WTC11 (cell line): ENCODE results near the gene CSTF1. TPM values are rescaled to one million over a fixed set of nuclear protein-coding genes. Genes with fewer than 3 reads are reported as not detected.

Source experiments
- ATAC-seq: fragments of 200-7000 bp; cut with Tn5 transposase; 2 replicates; pipeline ENCODE4 v1.10.0; 2021; ENCODE audit warnings: mild to moderate bottlenecking, moderate library complexity
- CTCF ChIA-PET: fragments of 300-600 bp; sonication (Branson Sonifier 250); formaldehyde crosslinking; loops from one replicate; lab custom pipeline; 2021; ENCODE audit warnings: antibody characterized with exemption; lab: Charles Lee
- POLR2A ChIA-PET: fragments of 350-600 bp; sonication (Branson Sonifier 250); formaldehyde crosslinking; loops from one replicate; lab custom pipeline; 2021; ENCODE audit warnings: antibody characterized with exemption; lab: Charles Lee
- DNase-seq: peaks from one replicate; pipeline ENCODE4 v3.0.0; 2021; ENCODE audit warnings: low spot score
- H3K27ac Mint-ChIP-seq: 2 replicates; pipeline ENCODE4 v1.8.0; 2021; ENCODE audit warnings: mixed read lengths
- H3K27me3 Mint-ChIP-seq: 2 replicates; pipeline ENCODE4 v1.8.0; 2021; ENCODE audit warnings: low read depth, mild to moderate bottlenecking, moderate library complexity, mixed read lengths
- H3K36me3 Mint-ChIP-seq: 2 replicates; pipeline ENCODE4 v1.8.0; 2021; ENCODE audit warnings: mixed read lengths
- H3K4me1 Mint-ChIP-seq: 2 replicates; pipeline ENCODE4 v1.8.0; 2022; ENCODE audit warnings: mixed read lengths
- H3K4me3 Mint-ChIP-seq: 2 replicates; pipeline ENCODE4 v1.8.0; 2021; ENCODE audit warnings: mild to moderate bottlenecking, moderate library complexity, mixed read lengths
- H3K9me3 Mint-ChIP-seq: 2 replicates; pipeline ENCODE4 v1.8.0; 2021; ENCODE audit warnings: mixed read lengths
- CREB1 ChIP-seq: sonication (generic); formaldehyde crosslinking; IDR thresholded peaks from 2 replicates; pipeline ENCODE4 v1.8.0; 2023; ENCODE audit warnings: mild to moderate bottlenecking, missing genetic modification reagents
- CREM ChIP-seq: sonication (generic); formaldehyde crosslinking; IDR thresholded peaks from 2 replicates; pipeline ENCODE4 v1.8.1; 2022; ENCODE audit warnings: mild to moderate bottlenecking, missing genetic modification reagents, moderate library complexity
- ELF4 ChIP-seq: sonication (generic); formaldehyde crosslinking; IDR thresholded peaks from 2 replicates; pipeline ENCODE4 v1.8.1; 2022; ENCODE audit warnings: low read depth, mild to moderate bottlenecking, moderate library complexity, missing genetic modification reagents
- FOXJ3 ChIP-seq: sonication (generic); formaldehyde crosslinking; IDR thresholded peaks from 2 replicates; pipeline ENCODE4 v1.9.0; 2021; ENCODE audit warnings: missing genetic modification reagents, mild to moderate bottlenecking, borderline replicate concordance
- FOXK1 ChIP-seq: sonication (generic); formaldehyde crosslinking; IDR thresholded peaks from 2 replicates; pipeline ENCODE4 v1.8.0; 2022; ENCODE audit warnings: mild to moderate bottlenecking, moderate library complexity, missing genetic modification reagents
- GABPB1 ChIP-seq: sonication (generic); formaldehyde crosslinking; IDR thresholded peaks from 2 replicates; pipeline ENCODE4 v1.8.1; 2023; ENCODE audit warnings: mild to moderate bottlenecking, missing genetic modification reagents
- HMGA2 ChIP-seq: fragments of 250-450 bp; sonication (Bioruptor Pico); IDR thresholded peaks from 2 replicates; pipeline ENCODE4 v1.4.0; 2021; ENCODE audit warnings: mild to moderate bottlenecking, moderate library complexity
- IRF2 ChIP-seq: sonication (generic); formaldehyde crosslinking; IDR thresholded peaks from 2 replicates; pipeline ENCODE4 v1.8.0; 2022; ENCODE audit warnings: low read depth, missing genetic modification reagents, borderline replicate concordance
- MYBL2 ChIP-seq: sonication (generic); formaldehyde crosslinking; IDR thresholded peaks from 2 replicates; pipeline ENCODE4 v1.8.1; 2023; ENCODE audit warnings: mild to moderate bottlenecking, moderate library complexity, missing genetic modification reagents
- NFYB ChIP-seq: sonication (generic); formaldehyde crosslinking; conservative IDR thresholded peaks from 2 replicates; pipeline ENCODE4 v1.8.0; 2022; ENCODE audit warnings: low read depth, missing genetic modification reagents
- NR3C1 ChIP-seq: sonication (generic); formaldehyde crosslinking; conservative IDR thresholded peaks from 2 replicates; pipeline ENCODE4 v1.8.1; 2023; ENCODE audit warnings: low read depth, mild to moderate bottlenecking, missing genetic modification reagents
- SMAD4 ChIP-seq: sonication (generic); formaldehyde crosslinking; IDR thresholded peaks from 2 replicates; pipeline ENCODE4 v1.8.0; 2022; ENCODE audit warnings: mild to moderate bottlenecking, missing genetic modification reagents
- USF1 ChIP-seq: sonication (generic); formaldehyde crosslinking; IDR thresholded peaks from 2 replicates; pipeline ENCODE4 v1.8.0; 2022; ENCODE audit warnings: mild to moderate bottlenecking, missing genetic modification reagents
- ZBTB43 ChIP-seq: sonication (generic); formaldehyde crosslinking; IDR thresholded peaks from 2 replicates; pipeline ENCODE4 v1.8.1; 2023; ENCODE audit warnings: mild to moderate bottlenecking, missing genetic modification reagents
- ZNF138 ChIP-seq: sonication (generic); formaldehyde crosslinking; conservative IDR thresholded peaks from 2 replicates; pipeline ENCODE4 v1.8.1; 2022; ENCODE audit warnings: mild to moderate bottlenecking, moderate library complexity, missing genetic modification reagents
- ZNF317 ChIP-seq: sonication (generic); formaldehyde crosslinking; IDR thresholded peaks from 2 replicates; pipeline ENCODE4 v1.8.1; 2023; ENCODE audit warnings: low read depth, mild to moderate bottlenecking, moderate library complexity, missing genetic modification reagents, borderline replicate concordance
- ZNF423 ChIP-seq: fragments of 250-450 bp; sonication (Bioruptor Pico); IDR thresholded peaks from 2 replicates; pipeline ENCODE4 v2.1.2; 2022; ENCODE audit warnings: mild to moderate bottlenecking, moderate library complexity
- ZNF512 ChIP-seq: sonication (generic); formaldehyde crosslinking; IDR thresholded peaks from 2 replicates; pipeline ENCODE4 v1.8.1; 2022; ENCODE audit warnings: missing genetic modification reagents, borderline replicate concordance
- total RNA-seq: library from RNA; stranded (reverse); gene quantifications from 3 replicates; pipeline ENCODE4 v1.2.3, GENCODE V29; 2021
- TF ChIP-seq, protein P1 (sequence below): fragments of 250-450 bp; sonication (Bioruptor Pico); IDR thresholded peaks from 2 replicates; pipeline ENCODE4 v1.9.0; 2021; ENCODE audit warnings: moderate library complexity, mild to moderate bottlenecking, inconsistent platforms, borderline replicate concordance
- TF ChIP-seq, protein P2 (sequence below): fragments of 250-450 bp; sonication (Bioruptor Pico); IDR thresholded peaks from 2 replicates; pipeline ENCODE4 v1.9.0; 2021; ENCODE audit warnings: mild to moderate bottlenecking, borderline replicate concordance

CSTF1 gene
- total RNA-seq, 1 experiment from 2014 or later, result 58.5 TPM

DNA sequence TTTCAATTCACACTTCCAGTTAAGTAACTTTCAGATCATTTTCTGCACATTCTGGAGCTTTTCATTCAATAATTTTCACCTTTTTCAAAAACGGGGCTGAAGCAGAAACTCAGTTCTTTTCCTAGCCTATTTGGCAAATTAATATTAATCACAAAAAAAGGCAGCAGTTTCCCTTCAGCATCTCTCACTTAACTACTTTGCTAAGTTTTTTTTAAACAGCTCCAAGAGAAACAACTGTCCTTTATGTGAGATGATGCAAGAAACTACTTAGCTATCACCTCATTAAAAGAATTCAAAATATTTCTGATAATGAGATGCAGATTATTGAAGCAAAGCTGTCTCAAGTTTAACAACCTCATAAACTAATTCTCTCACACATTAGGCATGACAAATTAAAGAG lies 31.4 kb downstream of the CSTF1 start (continued):
- no peak for TF ChIP-seq ZBTB43 (CRISPR knock-in tag)
- TF ChIP-seq SMAD4 (CRISPR knock-in tag), result no peak
- no peak for TF ChIP-seq ZNF138 (CRISPR knock-in tag)
- no peak for TF ChIP-seq IRF2
- TF ChIP-seq USF1 (CRISPR knock-in tag), result no peak
- TF ChIP-seq MYBL2 (CRISPR knock-in tag), result no peak
- TF ChIP-seq GABPB1 (CRISPR knock-in tag), result no peak

DNA sequence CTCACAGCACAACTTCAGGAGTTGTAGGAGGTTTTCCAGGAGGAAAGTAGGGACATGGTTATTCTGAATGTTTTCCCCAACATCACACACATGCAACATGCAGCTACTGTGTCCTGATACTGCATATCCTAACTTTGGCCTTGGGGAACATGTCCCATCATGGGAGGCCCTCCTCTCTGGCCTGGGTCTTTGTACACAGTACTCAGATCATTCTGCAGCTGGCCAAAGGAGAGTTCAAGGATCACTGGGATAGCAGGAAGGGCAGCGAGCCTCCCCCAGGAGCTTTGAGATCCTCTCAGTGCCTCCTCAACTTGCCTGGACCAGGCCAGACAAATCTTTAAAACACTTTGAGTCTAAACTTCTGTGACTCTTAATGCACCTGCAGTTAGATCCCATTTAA lies 32.5 kb downstream of the CSTF1 start:
- no peak for TF ChIP-seq CREM (CRISPR knock-in tag)
- DNase-seq, result no peak
- ChIA-PET POLR2A (no interaction called here), CTCF (no interaction called here)
- peaks cover 9% of the 10 kb centered on the region for H3K4me1 Mint-ChIP-seq
- H3K27me3 Mint-ChIP-seq, result peaks cover 59% of the 10 kb centered on the region
- H3K27ac Mint-ChIP-seq, result no peak overlapping the region
- ATAC-seq, result no peak
- no peaks in the 10 kb centered on the region for H3K36me3 Mint-ChIP-seq
- H3K4me3 Mint-ChIP-seq, result no peak overlapping the region
- no peaks in the 10 kb centered on the region for H3K9me3 Mint-ChIP-seq

DNA sequence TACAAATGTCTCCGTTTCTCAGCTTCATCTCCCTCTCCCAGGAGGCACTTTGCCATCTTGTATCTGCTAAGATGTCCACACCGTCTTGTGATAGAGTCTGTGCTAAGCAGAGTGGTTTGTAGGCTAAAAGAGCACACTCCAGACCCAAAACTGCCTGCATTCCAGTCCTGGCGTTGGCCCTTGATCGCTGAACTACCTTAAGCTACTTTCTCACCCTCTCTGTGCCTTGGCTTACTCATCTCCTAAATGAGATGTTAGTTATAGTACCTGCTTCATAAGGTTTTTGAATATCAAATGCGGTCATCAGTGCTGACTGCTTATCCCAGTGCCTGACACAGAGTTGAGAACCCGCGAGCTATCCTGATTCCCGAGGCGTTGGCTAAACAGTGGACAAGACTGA lies 33.6 kb downstream of the CSTF1 start:
- Mint-ChIP-seq H3K36me3 (no peaks in the 10 kb centered on the region), H3K4me3 (no peak overlapping the region), H3K27ac (no peak overlapping the region), H3K4me1 (peaks cover 9% of the 10 kb centered on the region), H3K9me3 (no peaks in the 10 kb centered on the region), H3K27me3 (peaks cover 56% of the 10 kb centered on the region)
- TF ChIP-seq ZNF317 (CRISPR knock-in tag) (no peak), NFYB (CRISPR knock-in tag) (no peak), ELF4 (no peak), HMGA2 (CRISPR knock-in tag) (no peak), ZNF512 (no peak), FOXJ3 (no peak), FOXK1 (no peak), ZNF423 (no peak), CREB1 (CRISPR knock-in tag) (no peak), NR3C1 (no peak)
- TF ChIP-seq, protein P1, sequence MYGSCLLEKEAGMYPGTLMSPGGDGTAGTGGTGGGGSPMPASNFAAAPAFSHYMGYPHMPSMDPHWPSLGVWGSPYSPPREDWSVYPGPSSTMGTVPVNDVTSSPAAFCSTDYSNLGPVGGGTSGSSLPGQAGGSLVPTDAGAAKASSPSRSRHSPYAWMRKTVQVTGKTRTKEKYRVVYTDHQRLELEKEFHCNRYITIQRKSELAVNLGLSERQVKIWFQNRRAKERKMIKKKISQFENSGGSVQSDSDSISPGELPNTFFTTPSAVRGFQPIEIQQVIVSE (CRISPR knock-in tag), result no peak
- TF ChIP-seq, protein P2, sequence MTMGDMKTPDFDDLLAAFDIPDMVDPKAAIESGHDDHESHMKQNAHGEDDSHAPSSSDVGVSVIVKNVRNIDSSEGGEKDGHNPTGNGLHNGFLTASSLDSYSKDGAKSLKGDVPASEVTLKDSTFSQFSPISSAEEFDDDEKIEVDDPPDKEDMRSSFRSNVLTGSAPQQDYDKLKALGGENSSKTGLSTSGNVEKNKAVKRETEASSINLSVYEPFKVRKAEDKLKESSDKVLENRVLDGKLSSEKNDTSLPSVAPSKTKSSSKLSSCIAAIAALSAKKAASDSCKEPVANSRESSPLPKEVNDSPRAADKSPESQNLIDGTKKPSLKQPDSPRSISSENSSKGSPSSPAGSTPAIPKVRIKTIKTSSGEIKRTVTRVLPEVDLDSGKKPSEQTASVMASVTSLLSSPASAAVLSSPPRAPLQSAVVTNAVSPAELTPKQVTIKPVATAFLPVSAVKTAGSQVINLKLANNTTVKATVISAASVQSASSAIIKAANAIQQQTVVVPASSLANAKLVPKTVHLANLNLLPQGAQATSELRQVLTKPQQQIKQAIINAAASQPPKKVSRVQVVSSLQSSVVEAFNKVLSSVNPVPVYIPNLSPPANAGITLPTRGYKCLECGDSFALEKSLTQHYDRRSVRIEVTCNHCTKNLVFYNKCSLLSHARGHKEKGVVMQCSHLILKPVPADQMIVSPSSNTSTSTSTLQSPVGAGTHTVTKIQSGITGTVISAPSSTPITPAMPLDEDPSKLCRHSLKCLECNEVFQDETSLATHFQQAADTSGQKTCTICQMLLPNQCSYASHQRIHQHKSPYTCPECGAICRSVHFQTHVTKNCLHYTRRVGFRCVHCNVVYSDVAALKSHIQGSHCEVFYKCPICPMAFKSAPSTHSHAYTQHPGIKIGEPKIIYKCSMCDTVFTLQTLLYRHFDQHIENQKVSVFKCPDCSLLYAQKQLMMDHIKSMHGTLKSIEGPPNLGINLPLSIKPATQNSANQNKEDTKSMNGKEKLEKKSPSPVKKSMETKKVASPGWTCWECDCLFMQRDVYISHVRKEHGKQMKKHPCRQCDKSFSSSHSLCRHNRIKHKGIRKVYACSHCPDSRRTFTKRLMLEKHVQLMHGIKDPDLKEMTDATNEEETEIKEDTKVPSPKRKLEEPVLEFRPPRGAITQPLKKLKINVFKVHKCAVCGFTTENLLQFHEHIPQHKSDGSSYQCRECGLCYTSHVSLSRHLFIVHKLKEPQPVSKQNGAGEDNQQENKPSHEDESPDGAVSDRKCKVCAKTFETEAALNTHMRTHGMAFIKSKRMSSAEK (CRISPR knock-in tag), result no peak
- CTCF ChIA-PET, result no interaction called here
- ATAC-seq (no peak), DNase-seq (no peak)
- POLR2A ChIA-PET, result no interaction called here
